Measurements from ENCODE around the gene MIPEP.
A peak's percentile ranks its signal among the peaks of the same experiment; 100 is the strongest.

MIPEP gene

GRCh38 chr13:23877286-23877685 is 11.9 kb downstream of the MIPEP start:
- no peak for DNase-seq (ENCODE audit: low read depth)
- TF ChIP-seq CTCF (IDR thresholded peaks at IDR 0.05; ENCODE audit: low read depth, low read length) (no peak), MAX (IDR thresholded peaks at IDR 0.05; ENCODE audit: low read depth, low read length) (no peak), POLR2A (IDR thresholded peaks at IDR 0.05; ENCODE audit: extremely low read depth, insufficient read length) (no peak), MYC (IDR thresholded peaks at IDR 0.05; ENCODE audit: low read depth, low read length) (no peak)
- H3K4me3 ChIP-seq (ENCODE audit: low read depth, low read length), result no peak overlapping the region

GRCh38 chr13:23876265-23876664 is 12.9 kb downstream of the MIPEP start:
- TF ChIP-seq MAX (IDR thresholded peaks at IDR 0.05; ENCODE audit: low read depth, low read length), result no peak
- peak; percentile 56 for TF ChIP-seq CTCF (IDR thresholded peaks at IDR 0.05; ENCODE audit: low read depth, low read length)
- TF ChIP-seq MYC (IDR thresholded peaks at IDR 0.05; ENCODE audit: low read depth, low read length), result no peak
- TF ChIP-seq POLR2A (IDR thresholded peaks at IDR 0.05; ENCODE audit: extremely low read depth, insufficient read length), result no peak
- DNase-seq (ENCODE audit: low read depth), result peak; percentile 35
- no peak overlapping the region for H3K4me3 ChIP-seq (ENCODE audit: low read depth, low read length)

- DNase-seq (ENCODE audit: low read depth), result peak; percentile 13
- no peak for TF ChIP-seq POLR2A (IDR thresholded peaks at IDR 0.05; ENCODE audit: extremely low read depth, insufficient read length)
- TF ChIP-seq MAX (IDR thresholded peaks at IDR 0.05; ENCODE audit: low read depth, low read length), result no peak
- no peak for TF ChIP-seq MYC (IDR thresholded peaks at IDR 0.05; ENCODE audit: low read depth, low read length)
- peak; percentile 6 for TF ChIP-seq CTCF (IDR thresholded peaks at IDR 0.05; ENCODE audit: low read depth, low read length)
These were observed 17.5 kb downstream of the MIPEP start for GRCh38 chr13:23871616-23872220.

GRCh38 chr13:23870356-23871140 is 18.7 kb downstream of the MIPEP start:
- H3K4me3 ChIP-seq (ENCODE audit: low read depth, low read length), result no peak overlapping the region
- TF ChIP-seq MAX (IDR thresholded peaks at IDR 0.05; ENCODE audit: low read depth, low read length) (no peak), POLR2A (IDR thresholded peaks at IDR 0.05; ENCODE audit: extremely low read depth, insufficient read length) (no peak), CTCF (IDR thresholded peaks at IDR 0.05; ENCODE audit: low read depth, low read length) (no peak), MYC (IDR thresholded peaks at IDR 0.05; ENCODE audit: low read depth, low read length) (no peak)
- no peak for DNase-seq (ENCODE audit: low read depth)

More at GRCh38 chr13:23871616-23872220, 17.5 kb downstream of the MIPEP start:
- H3K4me3 ChIP-seq (ENCODE audit: low read depth, low read length), result no peak overlapping the region

GRCh38 chr13:23868521-23868920 is 20.7 kb downstream of the MIPEP start:
- no peak for TF ChIP-seq CTCF (IDR thresholded peaks at IDR 0.05; ENCODE audit: low read depth, low read length)
- no peak for TF ChIP-seq MAX (IDR thresholded peaks at IDR 0.05; ENCODE audit: low read depth, low read length)
- no peak for TF ChIP-seq MYC (IDR thresholded peaks at IDR 0.05; ENCODE audit: low read depth, low read length)
- no peak for TF ChIP-seq POLR2A (IDR thresholded peaks at IDR 0.05; ENCODE audit: extremely low read depth, insufficient read length)
- DNase-seq (ENCODE audit: low read depth), result no peak
- no peak overlapping the region for H3K4me3 ChIP-seq (ENCODE audit: low read depth, low read length)
